Measurements from ENCODE around the gene ZNF169.
"Not testable (repeated sequence)": the region's sequence is repeated elsewhere in the genome, so short reads cannot be mapped to it uniquely, and the experiment has no call there.

The ZNF169 gene

GRCh38 chr9:94317949-94318657, 59.0 kb downstream of the ZNF169 start:
- H3K4me3 ChIP-seq (ENCODE audit: low read length); H4K20me1 ChIP-seq (ENCODE audit: insufficient read depth, low read length); H3K79me2 ChIP-seq (ENCODE audit: low read length); H3K9me3 ChIP-seq (ENCODE audit: insufficient read depth, low read length); H3K36me3 ChIP-seq (replicated peaks; ENCODE audit: low read depth, low read length); H2AFZ ChIP-seq (ENCODE audit: low read depth, low read length); H3K4me2 ChIP-seq (ENCODE audit: low read length); H3K27me3 ChIP-seq (ENCODE audit: low read depth, low read length); H3K27ac ChIP-seq (ENCODE audit: low read length); H3K4me1 ChIP-seq (ENCODE audit: low read length); H3K9ac ChIP-seq (ENCODE audit: low read length): not testable (repeated sequence)

GRCh38 chr9:94322342-94322940, 63.3 kb downstream of the ZNF169 start:
- not testable (repeated sequence) for H3K36me3 ChIP-seq (replicated peaks; ENCODE audit: low read depth, low read length); H3K4me3 ChIP-seq (ENCODE audit: low read length); H3K4me2 ChIP-seq (ENCODE audit: low read length); H3K79me2 ChIP-seq (ENCODE audit: low read length); H3K9ac ChIP-seq (ENCODE audit: low read length); H3K27me3 ChIP-seq (ENCODE audit: low read depth, low read length); H4K20me1 ChIP-seq (ENCODE audit: insufficient read depth, low read length); H2AFZ ChIP-seq (ENCODE audit: low read depth, low read length); H3K4me1 ChIP-seq (ENCODE audit: low read length); H3K9me3 ChIP-seq (ENCODE audit: insufficient read depth, low read length); H3K27ac ChIP-seq (ENCODE audit: low read length)

GRCh38 chr9:94323153-94323798, 64.2 kb downstream of the ZNF169 start:
- not testable (repeated sequence) for H3K79me2 ChIP-seq (ENCODE audit: low read length); H3K4me2 ChIP-seq (ENCODE audit: low read length); H3K9ac ChIP-seq (ENCODE audit: low read length); H3K9me3 ChIP-seq (ENCODE audit: insufficient read depth, low read length); H3K4me3 ChIP-seq (ENCODE audit: low read length); H3K36me3 ChIP-seq (replicated peaks; ENCODE audit: low read depth, low read length); H3K27me3 ChIP-seq (ENCODE audit: low read depth, low read length); H4K20me1 ChIP-seq (ENCODE audit: insufficient read depth, low read length); H2AFZ ChIP-seq (ENCODE audit: low read depth, low read length); H3K4me1 ChIP-seq (ENCODE audit: low read length); H3K27ac ChIP-seq (ENCODE audit: low read length)

GRCh38 chr9:94325583-94325982, 66.5 kb downstream of the ZNF169 start:
- H3K9me3 ChIP-seq (ENCODE audit: insufficient read depth, low read length); H2AFZ ChIP-seq (ENCODE audit: low read depth, low read length); H4K20me1 ChIP-seq (ENCODE audit: insufficient read depth, low read length); H3K9ac ChIP-seq (ENCODE audit: low read length); H3K27me3 ChIP-seq (ENCODE audit: low read depth, low read length); H3K79me2 ChIP-seq (ENCODE audit: low read length); H3K4me2 ChIP-seq (ENCODE audit: low read length); H3K4me1 ChIP-seq (ENCODE audit: low read length); H3K27ac ChIP-seq (ENCODE audit: low read length); H3K4me3 ChIP-seq (ENCODE audit: low read length); H3K36me3 ChIP-seq (replicated peaks; ENCODE audit: low read depth, low read length): not testable (repeated sequence)

GRCh38 chr9:94328544-94328943, 69.4 kb downstream of the ZNF169 start, which contains the start of gene NUTM2F:
Gene NUTM2F, minus strand, starts transcription at chr9:94328644. Its CDS starts 21 bp downstream, at chr9:94328623.
- not testable (repeated sequence) for H2AFZ ChIP-seq (ENCODE audit: low read depth, low read length)

GRCh38 chr9:94336445-94336844, 77.3 kb downstream of the ZNF169 start:
- not testable (repeated sequence) for H3K79me2 ChIP-seq (ENCODE audit: low read length); H4K20me1 ChIP-seq (ENCODE audit: insufficient read depth, low read length); H3K4me1 ChIP-seq (ENCODE audit: low read length); H3K27me3 ChIP-seq (ENCODE audit: low read depth, low read length); H3K4me3 ChIP-seq (ENCODE audit: low read length); H3K4me2 ChIP-seq (ENCODE audit: low read length); H3K9ac ChIP-seq (ENCODE audit: low read length); H2AFZ ChIP-seq (ENCODE audit: low read depth, low read length); H3K36me3 ChIP-seq (replicated peaks; ENCODE audit: low read depth, low read length); H3K9me3 ChIP-seq (ENCODE audit: insufficient read depth, low read length); H3K27ac ChIP-seq (ENCODE audit: low read length)

More at GRCh38 chr9:94328544-94328943, 69.4 kb downstream of the ZNF169 start, which contains the start of gene NUTM2F:
- H3K9ac ChIP-seq (ENCODE audit: low read length); H3K9me3 ChIP-seq (ENCODE audit: insufficient read depth, low read length); H3K27me3 ChIP-seq (ENCODE audit: low read depth, low read length); H3K4me2 ChIP-seq (ENCODE audit: low read length); H3K4me3 ChIP-seq (ENCODE audit: low read length); H3K36me3 ChIP-seq (replicated peaks; ENCODE audit: low read depth, low read length); H3K27ac ChIP-seq (ENCODE audit: low read length); H3K79me2 ChIP-seq (ENCODE audit: low read length); H3K4me1 ChIP-seq (ENCODE audit: low read length); H4K20me1 ChIP-seq (ENCODE audit: insufficient read depth, low read length): not testable (repeated sequence)

- not testable (repeated sequence) for H2AFZ ChIP-seq (ENCODE audit: low read depth, low read length); H3K4me1 ChIP-seq (ENCODE audit: low read length); H3K4me2 ChIP-seq (ENCODE audit: low read length); H3K9ac ChIP-seq (ENCODE audit: low read length); H3K27me3 ChIP-seq (ENCODE audit: low read depth, low read length); H3K79me2 ChIP-seq (ENCODE audit: low read length); H3K9me3 ChIP-seq (ENCODE audit: insufficient read depth, low read length); H3K36me3 ChIP-seq (replicated peaks; ENCODE audit: low read depth, low read length); H3K4me3 ChIP-seq (ENCODE audit: low read length); H3K27ac ChIP-seq (ENCODE audit: low read length); H4K20me1 ChIP-seq (ENCODE audit: insufficient read depth, low read length)
These were observed 79.6 kb downstream of the ZNF169 start for GRCh38 chr9:94338723-94339122.

- not testable (repeated sequence) for H2AFZ ChIP-seq (ENCODE audit: low read depth, low read length); H3K9ac ChIP-seq (ENCODE audit: low read length); H4K20me1 ChIP-seq (ENCODE audit: insufficient read depth, low read length); H3K79me2 ChIP-seq (ENCODE audit: low read length); H3K27me3 ChIP-seq (ENCODE audit: low read depth, low read length); H3K9me3 ChIP-seq (ENCODE audit: insufficient read depth, low read length); H3K36me3 ChIP-seq (replicated peaks; ENCODE audit: low read depth, low read length); H3K4me2 ChIP-seq (ENCODE audit: low read length); H3K4me1 ChIP-seq (ENCODE audit: low read length); H3K4me3 ChIP-seq (ENCODE audit: low read length); H3K27ac ChIP-seq (ENCODE audit: low read length)
These were observed 80.6 kb downstream of the ZNF169 start for GRCh38 chr9:94339657-94340056.

GRCh38 chr9:94340750-94341149, 81.7 kb downstream of the ZNF169 start:
- not testable (repeated sequence) for H3K27me3 ChIP-seq (ENCODE audit: low read depth, low read length); H3K4me3 ChIP-seq (ENCODE audit: low read length); H3K4me1 ChIP-seq (ENCODE audit: low read length); H3K9ac ChIP-seq (ENCODE audit: low read length); H3K9me3 ChIP-seq (ENCODE audit: insufficient read depth, low read length); H4K20me1 ChIP-seq (ENCODE audit: insufficient read depth, low read length); H3K36me3 ChIP-seq (replicated peaks; ENCODE audit: low read depth, low read length); H2AFZ ChIP-seq (ENCODE audit: low read depth, low read length); H3K27ac ChIP-seq (ENCODE audit: low read length); H3K79me2 ChIP-seq (ENCODE audit: low read length); H3K4me2 ChIP-seq (ENCODE audit: low read length)
